K562 (cell line): ENCODE measurements around the gene QRICH1. TPM values are rescaled to one million over a fixed set of nuclear protein-coding genes. Genes with fewer than 3 reads are reported as not detected.

ENCODE experiments used
- ATAC-seq: fragments of 200-7000 bp; cut with Tn5 transposase; 3 replicates; pipeline ENCODE4 v1.9.1; 2020; ENCODE audit warnings: moderate library complexity
- BruUV-seq: library from RNA; stranded (reverse); fragments of 400-500 nt; replicated peaks from 2 replicates; lab custom pipeline; 2021; lab: Mats Ljungman, UMichigan
- CTCF ChIA-PET: fragments of 300-600 bp; formaldehyde crosslinking; extraction: SDS; loops from one replicate; lab custom pipeline; 2021; ENCODE audit warnings: low intra/inter-chr PET ratio; lab: Yijun Ruan, JAX
- POLR2A ChIA-PET: fragments of 300-600, 350-650 bp; sonication (Branson Sonifier 250); formaldehyde crosslinking; extraction: SDS; loops from one replicate; lab custom pipeline; 2021; ENCODE audit warnings: antibody characterized with exemption, inconsistent platforms; lab: Yijun Ruan, JAX
- DNase-seq, 4 experiments: peaks; one replicate each; pipeline versions ENCODE4 v3.0.0 to v3.0.0-alpha.2; 2011 to 2018; ENCODE audit warnings: low spot score in 3 of 4, mixed read lengths in 3 of 4; ENCODE audit errors: extremely low read depth in 1 of 4
- FAIRE-seq: peaks from 2 replicates; lab custom pipeline; 2011; peaks lifted over from hg19 to GRCh38; lab: Jason Lieb, UNC
- H2AFZ ChIP-seq: 2 replicates; pipeline ENCODE4 v1.6.0; 2011; ENCODE audit warnings: low read depth, low read length, control low read depth, inconsistent platforms
- H3K27ac ChIP-seq: fragments of 200-600 bp; 3 replicates; pipeline ENCODE4 v1.8.0; 2011; ENCODE audit warnings: low read depth, mild to moderate bottlenecking, control low read depth, inconsistent platforms, low read length, moderate library complexity, mixed read lengths; ENCODE audit errors: extremely low read depth
- H3K27me3 ChIP-seq, 2 experiments: fragments of 300-600 bp in 1 of 2; 2 replicates in 1 of 2; 3 replicates in 1 of 2; pipeline versions ENCODE4 v1.6.0 to v1.8.0; 2011; ENCODE audit warnings: inconsistent platforms in 2 of 2, low read length in 2 of 2, mild to moderate bottlenecking in 1 of 2, mixed read lengths in 1 of 2, moderate library complexity in 1 of 2; ENCODE audit not compliant: control insufficient read depth in 2 of 2, insufficient read depth in 2 of 2
- H3K36me3 ChIP-seq: fragments of 300-600 bp; 3 replicates; pipeline ENCODE4 v1.8.0; 2011; ENCODE audit warnings: mild to moderate bottlenecking, low read length, inconsistent platforms; ENCODE audit not compliant: control insufficient read depth, insufficient read depth
- H3K4me1 ChIP-seq, 2 experiments: fragments of 200-600 bp in 1 of 2; replicated peaks in 1 of 2; 2 replicates in 1 of 2; 3 replicates in 1 of 2; pipeline versions ENCODE4 v1.5.1 to v1.8.0; 2011; ENCODE audit warnings: inconsistent platforms in 2 of 2, low read length in 2 of 2, mild to moderate bottlenecking in 1 of 2, mixed read lengths in 1 of 2, moderate library complexity in 1 of 2; ENCODE audit not compliant: control insufficient read depth in 2 of 2, insufficient read depth in 2 of 2
- H3K4me2 ChIP-seq: 2 replicates; pipeline ENCODE4 v1.6.1; 2011; ENCODE audit warnings: low read length, control low read depth, inconsistent platforms, mixed read lengths; ENCODE audit not compliant: insufficient read depth
- H3K4me3 ChIP-seq: fragments of 200-600 bp; sonication (generic), shearing (Covaris generic); 2 replicates; pipeline ENCODE4 v1.5.1; 2016; ENCODE audit warnings: control low read depth, inconsistent platforms
- H3K79me2 ChIP-seq: fragments of 200-600 bp; 3 replicates; pipeline ENCODE4 v1.8.0; 2011; ENCODE audit warnings: low read length, inconsistent platforms; ENCODE audit not compliant: control insufficient read depth, insufficient read depth
- H3K9ac ChIP-seq, 2 experiments: 2 replicates each; pipeline versions ENCODE4 v1.6.0 to v1.6.1; 2011; ENCODE audit warnings: low read depth in 2 of 2, low read length in 2 of 2, control low read depth in 1 of 2, inconsistent platforms in 1 of 2, mild to moderate bottlenecking in 1 of 2, mixed read lengths in 1 of 2; ENCODE audit not compliant: insufficient read depth in 1 of 2
- H3K9me1 ChIP-seq: one replicate; pipeline ENCODE4 v1.6.0; 2011; ENCODE audit warnings: inconsistent platforms, mild to moderate bottlenecking, low read length, moderate library complexity; ENCODE audit not compliant: control insufficient read depth, insufficient read depth
- H3K9me3 ChIP-seq: replicated peaks from 2 replicates; pipeline ENCODE4 v1.5.1; 2011; ENCODE audit warnings: low read depth, low read length, inconsistent platforms; ENCODE audit not compliant: control insufficient read depth, insufficient read depth
- H4K20me1 ChIP-seq: replicated peaks from 2 replicates; pipeline ENCODE4 v1.6.1; 2011; ENCODE audit warnings: low read length, inconsistent platforms, mixed read lengths; ENCODE audit not compliant: control insufficient read depth, insufficient read depth
- ATF1 ChIP-seq, 2 experiments: fragments of 450-650 bp in 1 of 2; IDR thresholded peaks; 2 replicates each; pipeline ENCODE4 v1.6.1; 2016; ENCODE audit warnings: missing compliant biosample characterization in 1 of 2, missing genetic modification characterization in 1 of 2
- NFYB ChIP-seq: IDR thresholded peaks from 2 replicates; pipeline ENCODE4 v1.6.1; 2011; ENCODE audit warnings: mild to moderate bottlenecking, moderate library complexity; ENCODE audit not compliant: insufficient read length; ENCODE audit errors: extremely low read depth
- NR2C1 ChIP-seq, 2 experiments: fragments of 450-650 bp; IDR thresholded peaks; 2 replicates each; pipeline ENCODE4 v1.6.1; 2017; ENCODE audit warnings: mild to moderate bottlenecking in 2 of 2, antibody characterized with exemption in 1 of 2, inconsistent platforms in 1 of 2, missing compliant biosample characterization in 1 of 2, missing genetic modification characterization in 1 of 2
- SMARCC2 ChIP-seq: fragments of 450-650 bp; IDR thresholded peaks from 2 replicates; pipeline ENCODE4 v1.6.1; 2017; ENCODE audit warnings: antibody characterized with exemption, moderate library complexity, mild to moderate bottlenecking, low read depth
- ZNF24 ChIP-seq: fragments of 450-650 bp; IDR thresholded peaks from 2 replicates; pipeline ENCODE4 v1.6.1; 2016
- ZNF324 ChIP-seq: fragments of 250-450 bp; sonication (Bioruptor Pico); IDR thresholded peaks from 2 replicates; pipeline ENCODE4 v1.4.0; 2020; ENCODE audit warnings: mild to moderate bottlenecking
- ZNF354B ChIP-seq: fragments of 250-450 bp; sonication (Bioruptor Pico); IDR thresholded peaks from 2 replicates; pipeline ENCODE4 v1.4.0; 2020
- ZNF589 ChIP-seq: fragments of 200-800 bp; sonication (Bioruptor generic); IDR thresholded peaks from 2 replicates; pipeline ENCODE4 v1.6.1; 2016; ENCODE audit warnings: low read depth, missing genetic modification characterization, missing compliant biosample characterization
- WGBS: fragments of 100-300 bp; shearing (Covaris generic); methylation state at CpG from one replicate; pipeline ENCODE4 v1.1.6; 2016; ENCODE audit warnings: low coverage, mixed read lengths; ENCODE audit not compliant: insufficient coverage; ENCODE audit errors: missing lambda C conversion rate; 5-methylcytosine and 5-hydroxymethylcytosine counted together
- in situ Hi-C: fragments of 300-500 bp; cut with MboI; formaldehyde crosslinking; loops from 4 replicates; pipeline ENCODE4 v1.15.0; 2018; ENCODE audit warnings: inconsistent platforms, mixed read lengths
- intact Hi-C: fragments of 100-400 bp; cut with micrococcal nuclease; formaldehyde crosslinking; loops from 2 replicates; pipeline ENCODE4 v1.14.2; 2022
- polyA plus RNA-seq, 8 experiments: library from polyadenylated mRNA; depleted of rRNA in 4 of 8; stranded (reverse) in 5 of 8; unstranded in 3 of 8; fragments of >200 nt; fragmentation: Nextera tagmentation in 2 of 8; fragmentation: Illumina TruSeq in 1 of 8; extraction: Ambion mirVana in 2 of 8; extraction: Trizol in 1 of 8; gene quantifications; 2 replicates each; pipeline versions ENCODE4 v1.2.1 to v1.2.3, GENCODE V29; 2011 to 2014; ENCODE audit warnings: inconsistent platforms in 1 of 8, missing spikeins in 1 of 8
- total RNA-seq, 7 experiments: library from RNA; depleted of rRNA in 6 of 7; stranded (reverse); fragments of >200 nt in 6 of 7; fragmentation: Illumina TruSeq in 2 of 7; extraction: Trizol in 2 of 7; gene quantifications; 2 replicates each; pipeline versions ENCODE4 v1.2.1 to v1.2.3, GENCODE V29; 2011 to 2021; ENCODE audit warnings: low replicate concordance in 1 of 7
- TF ChIP-seq, protein P1 (sequence below): IDR thresholded peaks from 2 replicates; pipeline ENCODE4 v1.6.1; 2016; ENCODE audit warnings: missing genetic modification characterization, missing compliant biosample characterization

QRICH1 gene
- total and polyA plus RNA-seq, 9 of the 15 experiments (the other 6 are each of a cell fraction or from before 2014, with no cell fraction given) = 20.1 to 99.2 (median 56.7) TPM

DNA sequence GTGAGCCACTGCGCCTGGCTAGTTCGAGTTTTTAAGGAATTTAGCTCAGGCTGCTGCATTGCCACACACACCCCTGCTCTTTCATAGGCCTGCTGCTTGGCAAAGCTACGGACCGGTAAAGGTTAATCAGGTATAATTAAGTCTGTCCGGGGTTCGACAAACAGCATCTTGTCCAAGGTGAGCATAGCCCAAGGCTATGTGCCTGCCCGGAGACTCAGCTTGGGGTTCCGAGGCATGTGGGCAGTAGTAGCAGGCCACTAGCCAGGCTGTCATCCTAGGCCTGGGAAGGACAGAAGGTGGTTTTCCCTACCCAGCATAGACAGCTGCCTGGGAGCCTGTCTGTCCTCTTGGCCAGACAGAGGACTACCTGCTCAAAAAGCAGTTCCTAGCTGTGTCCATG is 97.2 kb downstream of the QRICH1 start:
- ChIA-PET CTCF (no interaction called here), POLR2A (interaction anchor here (0.6 to 1.8 kb wide), 3 partner anchors 11 to 31 kb away, joined by 3 to 5 read pairs (median 5); partner anchors contain the start of gene WDR6)
- Histone ChIP-seq H3K4me1 (peaks cover 0 to 10% of the 10 kb centered on the region in 2 experiments; a peak in 2 of 5 replicates), H3K4me2 (no peak overlapping the region), H2AFZ (no peak overlapping the region), H3K9me3 (no peaks in the 10 kb centered on the region), H3K27ac (no peak overlapping the region), H3K79me2 (no peaks in the 10 kb centered on the region), H3K36me3 (no peaks in the 10 kb centered on the region), H4K20me1 (no peaks in the 10 kb centered on the region), H3K27me3 (no peaks in the 10 kb centered on the region), H3K9ac (no peak overlapping the region), H3K9me1 (no peaks in the 10 kb centered on the region), H3K4me3 (no peak overlapping the region)
- 77% methylated on average over 8 of the region's 8 CpGs for WGBS
- FAIRE-seq (no peak), DNase-seq (no peak), ATAC-seq (no peak)
- TF ChIP-seq ZNF24 = no peak
- no peak for TF ChIP-seq NFYB
- no peak for TF ChIP-seq ZNF589 (CRISPR knock-in tag)
- no peak for TF ChIP-seq ZNF354B
- TF ChIP-seq ZNF324 = no peak
- TF ChIP-seq, protein P1, sequence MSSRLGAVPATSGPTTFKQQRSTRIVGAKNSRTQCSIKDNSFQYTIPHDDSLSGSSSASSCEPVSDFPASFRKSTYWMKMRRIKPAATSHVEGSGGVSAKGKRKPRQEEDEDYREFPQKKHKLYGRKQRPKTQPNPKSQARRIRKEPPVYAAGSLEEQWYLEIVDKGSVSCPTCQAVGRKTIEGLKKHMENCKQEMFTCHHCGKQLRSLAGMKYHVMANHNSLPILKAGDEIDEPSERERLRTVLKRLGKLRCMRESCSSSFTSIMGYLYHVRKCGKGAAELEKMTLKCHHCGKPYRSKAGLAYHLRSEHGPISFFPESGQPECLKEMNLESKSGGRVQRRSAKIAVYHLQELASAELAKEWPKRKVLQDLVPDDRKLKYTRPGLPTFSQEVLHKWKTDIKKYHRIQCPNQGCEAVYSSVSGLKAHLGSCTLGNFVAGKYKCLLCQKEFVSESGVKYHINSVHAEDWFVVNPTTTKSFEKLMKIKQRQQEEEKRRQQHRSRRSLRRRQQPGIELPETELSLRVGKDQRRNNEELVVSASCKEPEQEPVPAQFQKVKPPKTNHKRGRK (tag) = no peak
- no peak for TF ChIP-seq NR2C1 (IDR thresholded peaks at IDR 0.05)
- no peak for TF ChIP-seq NR2C1 (tag; IDR thresholded peaks at IDR 0.05)
- TF ChIP-seq SMARCC2 = no peak
- TF ChIP-seq ATF1 (CRISPR knock-in tag; IDR thresholded peaks at IDR 0.05) = no peak
- TF ChIP-seq ATF1 (tag; IDR thresholded peaks at IDR 0.05) = no peak
- intact Hi-C loops = no loop called here
- BruUV-seq = no TSS peak
- in situ Hi-C loops = no loop called here
